ENCODE measurements around the gene MPDZ.
"Not testable (repeated sequence)": the region's sequence is repeated elsewhere in the genome, so short reads cannot be mapped to it uniquely, and the experiment has no call there.

MPDZ gene

GRCh38 chr9:13266167-13266566 lies 13.3 kb downstream of the MPDZ start:
- DNase-seq: no peak

- DNase-seq: no peak
Observed at GRCh38 chr9:13264788-13265187, 14.7 kb downstream of the MPDZ start.

GRCh38 chr9:13263511-13263910 lies 16.0 kb downstream of the MPDZ start:
- DNase-seq: no peak

- no peak for DNase-seq
Observed at GRCh38 chr9:13252852-13253251, 26.6 kb downstream of the MPDZ start.

GRCh38 chr9:13244181-13244580 lies 35.3 kb downstream of the MPDZ start:
- DNase-seq: no peak

GRCh38 chr9:13241283-13241682 lies 38.2 kb downstream of the MPDZ start:
- DNase-seq: no peak

GRCh38 chr9:13239660-13240059 lies 39.8 kb downstream of the MPDZ start:
- DNase-seq: no peak

GRCh38 chr9:13239208-13239607 lies 40.3 kb downstream of the MPDZ start:
- DNase-seq: no peak

GRCh38 chr9:13234932-13235331 lies 44.6 kb downstream of the MPDZ start:
- no peak for DNase-seq

GRCh38 chr9:13228431-13228830 lies 51.1 kb downstream of the MPDZ start:
- DNase-seq: no peak

GRCh38 chr9:13224366-13224765 lies 55.1 kb downstream of the MPDZ start:
- no peak for DNase-seq

- not testable (repeated sequence) for DNase-seq
Observed at GRCh38 chr9:13222733-13223132, 56.8 kb downstream of the MPDZ start.

- no peak for DNase-seq
Observed at GRCh38 chr9:13221741-13222140, 57.8 kb downstream of the MPDZ start.

- DNase-seq: no peak
Observed at GRCh38 chr9:13220837-13221236, 58.7 kb downstream of the MPDZ start.

GRCh38 chr9:13215791-13216554 lies 63.5 kb downstream of the MPDZ start:
- no peak for DNase-seq

GRCh38 chr9:13213998-13214397 lies 65.5 kb downstream of the MPDZ start:
- no peak for DNase-seq

GRCh38 chr9:13213337-13213736 lies 66.2 kb downstream of the MPDZ start:
- DNase-seq: no peak

- no peak for DNase-seq
Observed at GRCh38 chr9:13210306-13210705, 69.2 kb downstream of the MPDZ start.

- DNase-seq: no peak
Observed at GRCh38 chr9:13209498-13209897, 70.0 kb downstream of the MPDZ start.

- no peak for DNase-seq
Observed at GRCh38 chr9:13205824-13206223, 73.7 kb downstream of the MPDZ start.

- DNase-seq: no peak
Observed at GRCh38 chr9:13190040-13190439, 89.5 kb downstream of the MPDZ start.

GRCh38 chr9:13189362-13189761 lies 90.1 kb downstream of the MPDZ start:
- no peak for DNase-seq

GRCh38 chr9:13186774-13187173 lies 92.7 kb downstream of the MPDZ start:
- no peak for DNase-seq

GRCh38 chr9:13186091-13186490 lies 93.4 kb downstream of the MPDZ start:
- no peak for DNase-seq

GRCh38 chr9:13181652-13182051 lies 97.8 kb downstream of the MPDZ start:
- DNase-seq: no peak
